SK-N-SH treated with all-trans-retinoic acid at 6 μM for 48 hours (cell line): ENCODE results near the gene GPS2.

Experiments used
- CSRNP3 ChIP-seq: fragments of 250-450 bp; sonication (Bioruptor Pico); IDR thresholded peaks from 2 replicates; pipeline ENCODE4 v1.5.1; 2021; ENCODE audit warnings: mild to moderate bottlenecking, moderate library complexity
- ZFP30 ChIP-seq: fragments of 450-650 bp; formaldehyde crosslinking; IDR thresholded peaks from 2 replicates; pipeline ENCODE4 v1.5.0; 2022; ENCODE audit warnings: mild to moderate bottlenecking, moderate library complexity

DNA sequence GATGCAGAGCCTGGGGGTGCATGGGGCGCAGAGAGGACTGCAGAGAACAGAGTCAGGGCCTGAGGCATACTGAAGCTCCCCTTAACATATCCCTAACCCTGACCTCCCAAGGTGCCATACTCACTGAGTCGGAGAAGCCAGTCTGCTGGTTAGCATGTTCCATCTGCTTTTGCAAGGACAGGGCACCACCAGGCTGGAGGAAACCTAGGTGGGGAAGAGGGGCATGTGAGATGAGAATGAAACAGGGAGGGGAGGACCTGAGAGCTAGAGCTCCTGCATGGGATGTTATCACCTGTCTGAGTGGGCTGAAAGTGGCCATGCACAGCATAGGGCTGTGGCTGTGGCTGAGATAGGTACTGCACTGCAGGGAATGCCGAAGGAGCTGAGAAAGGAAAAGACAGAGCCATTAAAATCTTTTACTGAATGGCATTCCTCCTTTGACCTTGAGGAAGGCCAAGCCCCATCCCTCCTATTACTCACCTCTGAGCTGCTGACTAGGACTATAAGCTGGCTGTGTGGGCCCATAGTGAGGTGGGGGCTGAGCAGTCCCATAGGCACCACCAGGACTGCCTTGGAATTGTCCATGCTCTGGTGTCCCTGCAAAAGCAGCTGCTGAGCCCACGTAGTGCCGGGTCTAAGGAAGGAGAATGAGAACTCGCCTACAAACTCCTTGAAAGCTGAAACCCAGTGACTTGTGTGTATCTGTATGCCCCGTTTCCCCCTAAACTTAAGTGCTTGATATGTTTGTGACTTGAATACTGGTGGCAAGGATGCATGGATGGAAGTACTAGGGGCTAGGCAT lies 1.9 kb downstream of the GPS2 start:
- TF ChIP-seq ZFP30 (CRISPR knock-in tag) (no peak), CSRNP3 (CRISPR knock-in tag) (no peak)
